GM13977 (cell line): ENCODE measurements around the gene TMEM185A.

ENCODE experiments used
- DNase-seq: peaks from one replicate; pipeline ENCODE4 v3.0.0; 2012; ENCODE audit warnings: low spot score
- CTCF ChIP-seq: IDR thresholded peaks from 2 replicates; pipeline ENCODE4 v1.5.1; 2012; ENCODE audit warnings: mild to moderate bottlenecking, control low read depth; ENCODE audit not compliant: insufficient read depth; ENCODE audit errors: extremely low read depth, missing control alignments
- in situ Hi-C: fragments of 300-500 bp; cut with MboI; formaldehyde crosslinking; loops from one replicate; pipeline ENCODE4 v1.12.0; 2022; ENCODE audit warnings: low sequenced_read_pairs, low pct_unique_long_range_greater_than_20kb, mixed read lengths, inconsistent platforms; ENCODE audit not compliant: unreplicated experiment

Gene TMEM185A

GRCh38 chrX:149572743-149573142 lies 58.8 kb downstream of the TMEM185A start:
- no peak for TF ChIP-seq CTCF
- in situ Hi-C loops = no loop called here
- DNase-seq = no peak

GRCh38 chrX:149571770-149572169 lies 59.8 kb downstream of the TMEM185A start:
- no peak for TF ChIP-seq CTCF
- no peak for DNase-seq
- in situ Hi-C loops = no loop called here

- no peak for DNase-seq
- TF ChIP-seq CTCF = no peak
- in situ Hi-C loops = no loop called here
These were observed 60.9 kb downstream of the TMEM185A start for GRCh38 chrX:149570668-149571067.

- TF ChIP-seq CTCF = no peak
- in situ Hi-C loops = no loop called here
- DNase-seq = no peak
These were observed 61.8 kb downstream of the TMEM185A start for GRCh38 chrX:149569770-149570169.

- TF ChIP-seq CTCF = no peak
- DNase-seq = no peak
- in situ Hi-C loops = no loop called here
These were observed 62.8 kb downstream of the TMEM185A start for GRCh38 chrX:149568701-149569296.

GRCh38 chrX:149567621-149568417 lies 63.8 kb downstream of the TMEM185A start:
- DNase-seq = no peak
- in situ Hi-C loops = no loop called here
- no peak for TF ChIP-seq CTCF
